Liver (tissue), 9 donors: ENCODE measurements around the gene STH. TPM values are rescaled to one million over a fixed set of nuclear protein-coding genes. Genes with fewer than 3 reads are reported as not detected.

Experiments
- DNase-seq: peaks from one replicate; pipeline ENCODE4 v3.0.0-alpha.2; 2017; ENCODE audit warnings: low spot score
- H3K27ac ChIP-seq, 2 donors: one replicate each; pipeline ENCODE4 v1.7.0; 2013; ENCODE audit warnings: inconsistent platforms in 2 of 2, low read length in 2 of 2, control low read depth in 1 of 2, low read depth in 1 of 2, mild to moderate bottlenecking in 1 of 2
- H3K27me3 ChIP-seq, 4 donors: one replicate each; pipeline versions ENCODE4 v1.6.1 to v1.7.0; 2013; ENCODE audit warnings: low read length in 3 of 4, inconsistent platforms in 1 of 4, mild to moderate bottlenecking in 1 of 4, moderate library complexity in 1 of 4; ENCODE audit not compliant: control insufficient read depth in 4 of 4, insufficient read depth in 4 of 4
- H3K36me3 ChIP-seq, 4 donors: one replicate each; pipeline versions ENCODE4 v1.6.1 to v1.7.0; 2013; ENCODE audit warnings: low read length in 3 of 4, mild to moderate bottlenecking in 3 of 4, low read depth in 1 of 4, moderate library complexity in 1 of 4; ENCODE audit not compliant: control insufficient read depth in 4 of 4, insufficient read depth in 3 of 4
- H3K4me1 ChIP-seq, 4 donors: one replicate each; pipeline versions ENCODE4 v1.6.1 to v1.7.0; 2013; ENCODE audit warnings: low read length in 3 of 4, mild to moderate bottlenecking in 3 of 4, moderate library complexity in 1 of 4; ENCODE audit not compliant: control insufficient read depth in 4 of 4, insufficient read depth in 4 of 4
- H3K4me3 ChIP-seq, 3 donors: one replicate each; pipeline versions ENCODE4 v1.6.1 to v1.7.0; 2013; ENCODE audit warnings: low read length in 3 of 3, control low read depth in 1 of 3, low read depth in 1 of 3, mild to moderate bottlenecking in 1 of 3
- H3K9ac ChIP-seq, 2 donors: one replicate each; pipeline ENCODE4 v1.7.0; 2013; ENCODE audit warnings: low read length in 2 of 2, mild to moderate bottlenecking in 2 of 2, moderate library complexity in 2 of 2, control low read depth in 1 of 2, low read depth in 1 of 2
- H3K9me3 ChIP-seq, 4 donors: one replicate each; pipeline versions ENCODE4 v1.6.1 to v1.7.0; 2013; ENCODE audit warnings: low read length in 3 of 4; ENCODE audit not compliant: control insufficient read depth in 4 of 4
- ATF3 ChIP-seq: IDR thresholded peaks from 2 replicates; pipeline ENCODE4 v1.6.1; 2016; ENCODE audit warnings: antibody characterized with exemption
- EGR1 ChIP-seq, 2 donors: IDR thresholded peaks; 2 replicates each; pipeline ENCODE4 v1.6.1; 2016 to 2018; ENCODE audit warnings: antibody characterized with exemption in 2 of 2, low read depth in 2 of 2
- FOXA1 ChIP-seq: IDR thresholded peaks from 2 replicates; pipeline ENCODE4 v1.6.1; 2016; ENCODE audit warnings: antibody characterized with exemption
- FOXA2 ChIP-seq: IDR thresholded peaks from 2 replicates; pipeline ENCODE4 v1.6.1; 2016; ENCODE audit warnings: antibody characterized with exemption
- GABPA ChIP-seq, 2 donors: IDR thresholded peaks in 1 of 2; conservative IDR thresholded peaks in 1 of 2; 2 replicates each; pipeline ENCODE4 v1.6.1; 2016; ENCODE audit warnings: antibody characterized with exemption in 2 of 2, mild to moderate bottlenecking in 1 of 2, moderate library complexity in 1 of 2
- HNF4A ChIP-seq, 2 donors: conservative IDR thresholded peaks; 2 replicates each; pipeline ENCODE4 v1.6.1; 2016; ENCODE audit warnings: antibody characterized with exemption in 2 of 2, mild to moderate bottlenecking in 2 of 2
- HNF4G ChIP-seq: IDR thresholded peaks from 2 replicates; pipeline ENCODE4 v1.6.1; 2016; ENCODE audit warnings: antibody characterized with exemption
- JUND ChIP-seq, 2 donors: IDR thresholded peaks; 2 replicates each; pipeline ENCODE4 v1.6.1; 2016; ENCODE audit warnings: antibody characterized with exemption in 2 of 2
- NR2F2 ChIP-seq: IDR thresholded peaks from 2 replicates; pipeline ENCODE4 v1.6.1; 2016; ENCODE audit warnings: antibody characterized with exemption
- RAD21 ChIP-seq, 2 donors: IDR thresholded peaks; 2 replicates each; pipeline ENCODE4 v1.6.1; 2016; ENCODE audit warnings: antibody characterized with exemption in 2 of 2, mild to moderate bottlenecking in 2 of 2
- RXRA ChIP-seq, 2 donors: IDR thresholded peaks; 2 replicates each; pipeline ENCODE4 v1.6.1; 2017 to 2018; ENCODE audit warnings: antibody characterized with exemption in 2 of 2, mild to moderate bottlenecking in 1 of 2
- SP1 ChIP-seq: IDR thresholded peaks from 2 replicates; pipeline ENCODE4 v1.6.1; 2018; ENCODE audit warnings: antibody characterized with exemption, mild to moderate bottlenecking
- TAF1 ChIP-seq: conservative IDR thresholded peaks from 2 replicates; pipeline ENCODE4 v1.6.1; 2016; ENCODE audit warnings: antibody characterized with exemption, mild to moderate bottlenecking
- YY1 ChIP-seq: IDR thresholded peaks from 2 replicates; pipeline ENCODE4 v1.6.1; 2016; ENCODE audit warnings: antibody characterized with exemption, mild to moderate bottlenecking
- ZBTB33 ChIP-seq: IDR thresholded peaks from 2 replicates; pipeline ENCODE4 v1.6.1; 2016; ENCODE audit warnings: antibody characterized with exemption
- WGBS: extraction: QIAGEN DNeasy Blood & Tissue Kit; methylation state at CpG from one replicate; pipeline ENCODE4 v1.1.7; 2013; 5-methylcytosine and 5-hydroxymethylcytosine counted together
- polyA plus RNA-seq, 2 donors: library from polyadenylated mRNA; stranded (reverse) in 1 of 2; unstranded in 1 of 2; fragments of 200-250 nt in 1 of 2; fragments of >200 nt in 1 of 2; fragmentation: Nextera tagmentation in 1 of 2; extraction: Ambion mirVana in 1 of 2; gene quantifications; one replicate each; pipeline versions ENCODE4 v1.2.1 to v1.2.3, GENCODE V29; 2013 to 2015
- total RNA-seq, 2 donors: library from RNA; depleted of rRNA; stranded (reverse); fragments of >200 nt; gene quantifications; one replicate each; pipeline ENCODE4 v1.2.3, GENCODE V29; 2014
- TF ChIP-seq, protein P1 (sequence below): fragments of 150-350 bp; IDR thresholded peaks from 2 replicates; pipeline ENCODE4 v1.5.1; 2017; ENCODE audit warnings: improper control_type of control experiment, low read depth, low read length; ENCODE audit not compliant: missing input control
- TF ChIP-seq, protein P2 (sequence below): IDR thresholded peaks from 2 replicates; pipeline ENCODE4 v1.6.1; 2016; ENCODE audit warnings: antibody characterized with exemption, mild to moderate bottlenecking
- TF ChIP-seq, protein P3 (sequence below): IDR thresholded peaks from 2 replicates; pipeline ENCODE4 v1.6.1; 2016; ENCODE audit warnings: antibody characterized with exemption
- donor health status: healthy.
- donor health status: healthy.
- donor health status: healthy.
- donor health status: healthy.
- donor health status: healthy.

STH gene
- total and polyA plus RNA-seq, 4 donors: not detected

DNA sequence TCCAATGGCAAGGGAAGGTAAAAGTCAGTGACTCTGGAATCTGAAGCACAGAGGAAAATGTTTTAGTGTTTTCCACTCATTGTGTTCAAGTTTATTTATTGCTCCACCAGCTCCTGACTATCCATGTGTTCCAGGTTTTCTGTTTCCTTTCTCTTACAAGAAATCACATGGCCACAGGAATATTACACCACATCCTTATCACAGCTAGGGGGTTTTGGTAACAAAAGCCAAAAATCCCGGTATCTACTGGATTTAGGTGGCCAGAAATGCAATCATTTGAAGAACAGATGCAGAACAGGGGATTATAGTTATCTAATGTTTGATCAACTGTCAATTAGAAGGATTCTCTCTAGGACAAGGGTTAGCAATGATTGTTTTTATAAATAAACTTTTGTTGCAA, 47.9 kb downstream of the STH start (continued):
- TF ChIP-seq SP1 (peak; percentile 51), RXRA (IDR thresholded peaks at IDR 0.05) (peak; percentile 39 to 74), TAF1 (no peak)

DNA sequence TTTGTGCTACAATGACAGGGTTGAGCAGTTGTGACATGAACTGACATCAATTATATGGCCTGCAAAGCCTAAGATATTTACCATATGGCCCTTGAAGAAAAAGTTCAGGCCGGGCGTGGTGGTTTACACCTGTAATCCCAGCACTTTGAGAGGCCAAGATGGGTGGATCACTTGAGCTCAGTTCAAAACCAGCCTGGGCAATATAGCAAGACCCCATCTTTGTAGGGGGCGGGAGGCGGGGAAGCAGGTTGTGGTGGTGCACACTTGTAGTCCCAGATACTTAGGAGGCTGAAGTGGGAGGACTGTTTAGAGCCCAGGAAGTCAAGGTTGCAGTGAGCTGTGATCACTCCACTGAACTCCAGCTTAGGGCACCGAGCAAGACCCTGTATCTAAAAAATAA, 48.3 kb downstream of the STH start:
- Histone ChIP-seq H3K4me3 (no peak overlapping the region), H3K27me3 (no peaks in the 10 kb centered on the region), H3K4me1 (peaks cover 9 to 26% (median 15%) of the 10 kb centered on the region in 4 donors), H3K36me3 (peaks cover 8 to 33% (median 22%) of the 10 kb centered on the region in 4 donors), H3K27ac (peak overlapping the region; percentile 9 to 55), H3K9me3 (no peaks in the 10 kb centered on the region), H3K9ac (no peak overlapping the region)
- TF ChIP-seq FOXA2 (no peak), RAD21 (IDR thresholded peaks at IDR 0.05) (no peak), TAF1 (no peak), ZBTB33 (no peak), ATF3 (no peak), GABPA (IDR thresholded peaks at IDR 0.05 in 1 of 2, conservative IDR thresholded peaks at IDR 0.05 in 1 of 2) (no peak), YY1 (no peak), EGR1 (IDR thresholded peaks at IDR 0.05; ENCODE audit: low read depth in 2 of 2) (no peak), FOXA1 (no peak), SP1 (no peak)
- TF ChIP-seq, protein P1, sequence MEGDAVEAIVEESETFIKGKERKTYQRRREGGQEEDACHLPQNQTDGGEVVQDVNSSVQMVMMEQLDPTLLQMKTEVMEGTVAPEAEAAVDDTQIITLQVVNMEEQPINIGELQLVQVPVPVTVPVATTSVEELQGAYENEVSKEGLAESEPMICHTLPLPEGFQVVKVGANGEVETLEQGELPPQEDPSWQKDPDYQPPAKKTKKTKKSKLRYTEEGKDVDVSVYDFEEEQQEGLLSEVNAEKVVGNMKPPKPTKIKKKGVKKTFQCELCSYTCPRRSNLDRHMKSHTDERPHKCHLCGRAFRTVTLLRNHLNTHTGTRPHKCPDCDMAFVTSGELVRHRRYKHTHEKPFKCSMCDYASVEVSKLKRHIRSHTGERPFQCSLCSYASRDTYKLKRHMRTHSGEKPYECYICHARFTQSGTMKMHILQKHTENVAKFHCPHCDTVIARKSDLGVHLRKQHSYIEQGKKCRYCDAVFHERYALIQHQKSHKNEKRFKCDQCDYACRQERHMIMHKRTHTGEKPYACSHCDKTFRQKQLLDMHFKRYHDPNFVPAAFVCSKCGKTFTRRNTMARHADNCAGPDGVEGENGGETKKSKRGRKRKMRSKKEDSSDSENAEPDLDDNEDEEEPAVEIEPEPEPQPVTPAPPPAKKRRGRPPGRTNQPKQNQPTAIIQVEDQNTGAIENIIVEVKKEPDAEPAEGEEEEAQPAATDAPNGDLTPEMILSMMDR: no peak
- no peak for DNase-seq
- 95% methylated on average over 5 of the region's 5 CpGs for WGBS

DNA sequence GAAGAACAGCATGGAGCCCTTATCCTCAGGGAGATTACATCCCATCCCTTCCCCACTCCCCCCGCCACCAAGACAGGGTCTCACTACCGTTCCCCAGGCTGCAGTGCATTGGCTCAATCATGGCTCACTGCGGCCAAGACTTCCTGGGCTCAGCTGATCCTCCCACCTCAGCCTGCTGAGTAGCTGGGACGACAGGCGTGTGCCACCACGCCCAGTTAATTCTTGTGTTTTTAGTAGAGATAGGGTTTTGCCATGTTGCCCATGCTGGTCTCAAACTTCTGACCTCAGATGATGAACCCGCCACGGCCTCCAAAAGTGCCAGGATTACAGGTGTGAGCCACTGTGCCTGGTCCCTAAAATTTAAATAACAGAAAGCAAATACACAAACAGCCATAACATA, 48.8 kb downstream of the STH start:
- 94% methylated on average over 8 of the region's 8 CpGs for WGBS
- peaks cover 8 to 33% (median 22%) of the 10 kb centered on the region in 4 donors for H3K36me3 ChIP-seq
- H3K4me1 ChIP-seq: peaks cover 9 to 26% (median 15%) of the 10 kb centered on the region in 4 donors
- no peaks in the 10 kb centered on the region for H3K27me3 ChIP-seq
- H3K27ac ChIP-seq: no peak overlapping the region
- no peak for DNase-seq
- no peaks in the 10 kb centered on the region for H3K9me3 ChIP-seq
- no peak overlapping the region for H3K9ac ChIP-seq
- no peak overlapping the region for H3K4me3 ChIP-seq
- TF ChIP-seq ZBTB33: no peak
- TF ChIP-seq TAF1: no peak
- TF ChIP-seq NR2F2: no peak
- TF ChIP-seq YY1: no peak
- no peak for TF ChIP-seq RAD21 (IDR thresholded peaks at IDR 0.05)
- no peak for TF ChIP-seq HNF4A (conservative IDR thresholded peaks at IDR 0.05)
- TF ChIP-seq RXRA (IDR thresholded peaks at IDR 0.05): no peak
- TF ChIP-seq, protein P2, sequence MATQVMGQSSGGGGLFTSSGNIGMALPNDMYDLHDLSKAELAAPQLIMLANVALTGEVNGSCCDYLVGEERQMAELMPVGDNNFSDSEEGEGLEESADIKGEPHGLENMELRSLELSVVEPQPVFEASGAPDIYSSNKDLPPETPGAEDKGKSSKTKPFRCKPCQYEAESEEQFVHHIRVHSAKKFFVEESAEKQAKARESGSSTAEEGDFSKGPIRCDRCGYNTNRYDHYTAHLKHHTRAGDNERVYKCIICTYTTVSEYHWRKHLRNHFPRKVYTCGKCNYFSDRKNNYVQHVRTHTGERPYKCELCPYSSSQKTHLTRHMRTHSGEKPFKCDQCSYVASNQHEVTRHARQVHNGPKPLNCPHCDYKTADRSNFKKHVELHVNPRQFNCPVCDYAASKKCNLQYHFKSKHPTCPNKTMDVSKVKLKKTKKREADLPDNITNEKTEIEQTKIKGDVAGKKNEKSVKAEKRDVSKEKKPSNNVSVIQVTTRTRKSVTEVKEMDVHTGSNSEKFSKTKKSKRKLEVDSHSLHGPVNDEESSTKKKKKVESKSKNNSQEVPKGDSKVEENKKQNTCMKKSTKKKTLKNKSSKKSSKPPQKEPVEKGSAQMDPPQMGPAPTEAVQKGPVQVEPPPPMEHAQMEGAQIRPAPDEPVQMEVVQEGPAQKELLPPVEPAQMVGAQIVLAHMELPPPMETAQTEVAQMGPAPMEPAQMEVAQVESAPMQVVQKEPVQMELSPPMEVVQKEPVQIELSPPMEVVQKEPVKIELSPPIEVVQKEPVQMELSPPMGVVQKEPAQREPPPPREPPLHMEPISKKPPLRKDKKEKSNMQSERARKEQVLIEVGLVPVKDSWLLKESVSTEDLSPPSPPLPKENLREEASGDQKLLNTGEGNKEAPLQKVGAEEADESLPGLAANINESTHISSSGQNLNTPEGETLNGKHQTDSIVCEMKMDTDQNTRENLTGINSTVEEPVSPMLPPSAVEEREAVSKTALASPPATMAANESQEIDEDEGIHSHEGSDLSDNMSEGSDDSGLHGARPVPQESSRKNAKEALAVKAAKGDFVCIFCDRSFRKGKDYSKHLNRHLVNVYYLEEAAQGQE: no peak
- no peak for TF ChIP-seq JUND (IDR thresholded peaks at IDR 0.05)
- no peak for TF ChIP-seq HNF4G
- no peak for TF ChIP-seq SP1
- no peak for TF ChIP-seq FOXA2
- TF ChIP-seq GABPA (IDR thresholded peaks at IDR 0.05 in 1 of 2, conservative IDR thresholded peaks at IDR 0.05 in 1 of 2): no peak
- TF ChIP-seq, protein P1: no peak
- TF ChIP-seq EGR1 (IDR thresholded peaks at IDR 0.05; ENCODE audit: low read depth in 2 of 2): no peak
- TF ChIP-seq, protein P3, sequence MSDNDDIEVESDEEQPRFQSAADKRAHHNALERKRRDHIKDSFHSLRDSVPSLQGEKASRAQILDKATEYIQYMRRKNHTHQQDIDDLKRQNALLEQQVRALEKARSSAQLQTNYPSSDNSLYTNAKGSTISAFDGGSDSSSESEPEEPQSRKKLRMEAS: no peak
